Activated CD8-positive, alpha-beta T cell treated with anti-CD3 and anti-CD28 coated beads for 36 hours (primary cell): Measurements from ENCODE around the gene C5orf58. TPM values are rescaled to one million over a fixed set of nuclear protein-coding genes. Genes with fewer than 3 reads are reported as not detected.
"Not testable (repeated sequence)": the region's sequence is repeated elsewhere in the genome, so short reads cannot be mapped to it uniquely, and the experiment has no call there.

Source experiments
- ATAC-seq: fragments of 200-7000 bp; cut with Tn5 transposase; one replicate; pipeline ENCODE4 v1.10.0; 2021; ENCODE audit warnings: mild to moderate bottlenecking, moderate library complexity
- CTCF ChIA-PET: fragments of 350-600 bp; sonication (Branson Sonifier 250); formaldehyde crosslinking; loops from one replicate; lab custom pipeline; 2021; ENCODE audit warnings: antibody characterized with exemption; lab: Charles Lee
- POLR2A ChIA-PET: fragments of 350-600 bp; sonication (Branson Sonifier 250); formaldehyde crosslinking; loops from one replicate; lab custom pipeline; 2021; ENCODE audit warnings: antibody characterized with exemption; lab: Charles Lee
- DNase-seq: peaks from one replicate; pipeline ENCODE4 v3.0.0-alpha.2; 2020
- H3K27ac Mint-ChIP-seq: one replicate; pipeline ENCODE4 v1.8.0; 2021; ENCODE audit warnings: mild to moderate bottlenecking, mixed read lengths
- H3K27me3 Mint-ChIP-seq: one replicate; pipeline ENCODE4 v1.8.0; 2021; ENCODE audit warnings: mixed read lengths
- H3K36me3 Mint-ChIP-seq: one replicate; pipeline ENCODE4 v1.8.0; 2021; ENCODE audit warnings: low read depth, mixed read lengths
- H3K4me1 Mint-ChIP-seq: one replicate; pipeline ENCODE4 v1.8.0; 2021; ENCODE audit warnings: low read depth, mixed read lengths
- H3K4me3 Mint-ChIP-seq: one replicate; pipeline ENCODE4 v1.8.0; 2021; ENCODE audit warnings: mild to moderate bottlenecking, moderate library complexity, mixed read lengths
- H3K9me3 Mint-ChIP-seq: one replicate; pipeline ENCODE4 v1.8.0; 2021; ENCODE audit warnings: mixed read lengths
- CTCF ChIP-seq: fragments of 200-600 bp; IDR thresholded peaks from one replicate; pipeline ENCODE4 v1.8.0; 2022; ENCODE audit warnings: antibody characterized with exemption, mild to moderate bottlenecking
- intact Hi-C: fragments of 100-400 bp; cut with micrococcal nuclease; formaldehyde crosslinking; loops from one replicate; pipeline ENCODE4 v1.10.0; 2022
- total RNA-seq, 2 experiments: library from RNA; stranded (reverse); gene quantifications; one replicate each; pipeline ENCODE4 v1.2.3, GENCODE V29; 2021

The C5orf58 gene
- total RNA-seq, 2 experiments from 2014 or later: not detected

- no peak overlapping the region for H3K4me3 Mint-ChIP-seq
- TF ChIP-seq CTCF: no peak
- H3K27ac Mint-ChIP-seq: no peak overlapping the region
- ChIA-PET CTCF (interaction anchor here (6.3 to 6.7 kb wide), 2 partner anchors 7 to 106 kb away, joined by 43 to 55 read pairs; no protein-coding TSS in a partner anchor), POLR2A (interaction anchor here (1.0 kb wide), 1 partner anchor 105 kb away, joined by 3 read pairs; no protein-coding TSS in a partner anchor)
- ATAC-seq (no peak), DNase-seq (no peak)
- peaks cover 2% of the 10 kb centered on the region for H3K36me3 Mint-ChIP-seq
- intact Hi-C loops: no loop called here
- H3K27me3 Mint-ChIP-seq: no peaks in the 10 kb centered on the region
- peaks cover 7% of the 10 kb centered on the region for H3K4me1 Mint-ChIP-seq
- no peaks in the 10 kb centered on the region for H3K9me3 Mint-ChIP-seq
Measured at GRCh38 chr5:170233358-170233892, 640 bp downstream of the C5orf58 start.

- ChIA-PET POLR2A (interaction anchor here (0.8 to 1.4 kb wide), 4 partner anchors 8 to 101 kb away, joined by 3 to 6 read pairs (median 3); no protein-coding TSS in a partner anchor), CTCF (interaction anchor here (1.0 to 6.7 kb wide), 6 partner anchors 10 to 396 kb away, joined by 3 to 55 read pairs (median 4); no protein-coding TSS in a partner anchor)
- no peak for ATAC-seq
- Mint-ChIP-seq H3K27me3 (no peaks in the 10 kb centered on the region), H3K4me1 (peaks cover 9% of the 10 kb centered on the region), H3K36me3 (peaks cover 2% of the 10 kb centered on the region), H3K9me3 (no peaks in the 10 kb centered on the region), H3K27ac (no peak overlapping the region), H3K4me3 (no peak overlapping the region)
- DNase-seq: no peak
- intact Hi-C loops: no loop called here
- TF ChIP-seq CTCF: no peak
Measured at GRCh38 chr5:170235876-170236864, 3.4 kb downstream of the C5orf58 start.

GRCh38 chr5:170238456-170239196, 5.8 kb downstream of the C5orf58 start:
- TF ChIP-seq CTCF: no peak
- no peaks in the 10 kb centered on the region for H3K9me3 Mint-ChIP-seq
- peaks cover 9% of the 10 kb centered on the region for H3K4me1 Mint-ChIP-seq
- H3K27ac Mint-ChIP-seq: no peak overlapping the region
- no peaks in the 10 kb centered on the region for H3K27me3 Mint-ChIP-seq
- peaks cover 2% of the 10 kb centered on the region for H3K36me3 Mint-ChIP-seq
- intact Hi-C loops: no loop called here
- DNase-seq (no peak), ATAC-seq (no peak)
- ChIA-PET CTCF (interaction anchor here (0.8 to 6.7 kb wide), 7 partner anchors 8 to 185 kb away, joined by 3 to 55 read pairs (median 5); no protein-coding TSS in a partner anchor), POLR2A (interaction anchor here (1.1 kb wide), 1 partner anchor 11 kb away, joined by 3 read pairs; no protein-coding TSS in a partner anchor)
- no peak overlapping the region for H3K4me3 Mint-ChIP-seq

- DNase-seq, H3K4me3 Mint-ChIP-seq, H3K9me3 Mint-ChIP-seq, intact Hi-C loops, H3K27me3 Mint-ChIP-seq, ATAC-seq, H3K27ac Mint-ChIP-seq: not testable (repeated sequence)
- ChIA-PET CTCF (interaction anchor here (0.9 to 2.8 kb wide), 5 partner anchors 17 to 94 kb away, joined by 3 to 20 read pairs (median 5); no protein-coding TSS in a partner anchor), POLR2A (interaction anchor here (0.9 to 1.6 kb wide), 2 partner anchors 9 to 16 kb away, joined by 3 to 6 read pairs; no protein-coding TSS in a partner anchor)
- peaks cover 18% of the 10 kb centered on the region for H3K4me1 Mint-ChIP-seq
- H3K36me3 Mint-ChIP-seq: peaks cover 50% of the 10 kb centered on the region
Measured at GRCh38 chr5:170245436-170245835, 12.7 kb downstream of the C5orf58 start.
